ENCODE data around the gene ZFP30. TPM values are rescaled to one million over a fixed set of nuclear protein-coding genes. Genes with fewer than 3 reads are reported as not detected.
A peak's percentile ranks its signal among the peaks of the same experiment; 100 is the strongest.
"Not testable (repeated sequence)": the region's sequence is repeated elsewhere in the genome, so short reads cannot be mapped to it uniquely, and the experiment has no call there.

ZFP30 gene
- 15.6 TPM for polyA plus RNA-seq (2013, experiment 1 of 4)
- polyA plus RNA-seq (2013, experiment 2 of 4), result 16.1 TPM
- polyA plus RNA-seq (2013, experiment 3 of 4), result 13.5 TPM
- polyA plus RNA-seq (2013, experiment 4 of 4), result 14.8 TPM

- Histone ChIP-seq H3K4me3 (ENCODE audit: insufficient read depth, low read depth, low read length) (peak within 1 kb of the TSS; percentile 86), H3K27me3 (ENCODE audit: control insufficient read depth, insufficient read depth, low read length, poor library complexity, severe bottlenecking) (peaks cover 9% of the 10 kb centered on the region), H3K9me3 (ENCODE audit: control insufficient read depth, low read length) (no peaks in the 10 kb centered on the region), H3K4me1 (ENCODE audit: control insufficient read depth, insufficient read depth, low read length) (peaks cover 5% of the 10 kb centered on the region), H3K27ac (ENCODE audit: insufficient read depth, low read depth, low read length, poor library complexity, severe bottlenecking) (peak within 1 kb of the TSS; percentile 68), H3K36me3 (ENCODE audit: control insufficient read depth, insufficient read depth, low read length) (no peaks in the 10 kb centered on the region)
- WGBS, 2 experiments, result 0 to 1% methylated on average over 34 of the region's 34 CpGs
Observed at GRCh38 chr19:37655301-37655688, at the start of gene ZFP30. Gene ZFP30 (minus strand): TSS chr19:37655465. CDS start chr19:37647822, 7,643 bp downstream.

GRCh38 chr19:37699057-37699456, 43.8 kb upstream of the ZFP30 start:
- Histone ChIP-seq H3K4me3 (ENCODE audit: insufficient read depth, low read depth, low read length) (no peak overlapping the region), H3K27me3 (ENCODE audit: control insufficient read depth, insufficient read depth, low read length, poor library complexity, severe bottlenecking) (no peaks in the 10 kb centered on the region), H3K4me1 (ENCODE audit: control insufficient read depth, insufficient read depth, low read length) (no peaks in the 10 kb centered on the region), H3K27ac (ENCODE audit: insufficient read depth, low read depth, low read length, poor library complexity, severe bottlenecking) (no peak overlapping the region), H3K9me3 (ENCODE audit: control insufficient read depth, low read length) (no peaks in the 10 kb centered on the region), H3K36me3 (ENCODE audit: control insufficient read depth, insufficient read depth, low read length) (peaks cover 22% of the 10 kb centered on the region)
- WGBS, 2 experiments, result 95 to 96% methylated on average over 5 of the region's 5 CpGs

GRCh38 chr19:37698216-37698615, 43.0 kb upstream of the ZFP30 start:
- Histone ChIP-seq H3K4me3 (ENCODE audit: insufficient read depth, low read depth, low read length) (no peak overlapping the region), H3K9me3 (ENCODE audit: control insufficient read depth, low read length) (no peaks in the 10 kb centered on the region), H3K27me3 (ENCODE audit: control insufficient read depth, insufficient read depth, low read length, poor library complexity, severe bottlenecking) (no peaks in the 10 kb centered on the region), H3K27ac (ENCODE audit: insufficient read depth, low read depth, low read length, poor library complexity, severe bottlenecking) (no peak overlapping the region), H3K36me3 (ENCODE audit: control insufficient read depth, insufficient read depth, low read length) (peaks cover 19% of the 10 kb centered on the region), H3K4me1 (ENCODE audit: control insufficient read depth, insufficient read depth, low read length) (no peaks in the 10 kb centered on the region)
- WGBS, 2 experiments, result 97 to 98% methylated on average over 6 of the region's 6 CpGs

- Histone ChIP-seq H3K4me3 (ENCODE audit: insufficient read depth, low read depth, low read length) (no peak overlapping the region), H3K4me1 (ENCODE audit: control insufficient read depth, insufficient read depth, low read length) (no peaks in the 10 kb centered on the region), H3K27ac (ENCODE audit: insufficient read depth, low read depth, low read length, poor library complexity, severe bottlenecking) (no peak overlapping the region), H3K36me3 (ENCODE audit: control insufficient read depth, insufficient read depth, low read length) (peaks cover 19% of the 10 kb centered on the region), H3K27me3 (ENCODE audit: control insufficient read depth, insufficient read depth, low read length, poor library complexity, severe bottlenecking) (no peaks in the 10 kb centered on the region), H3K9me3 (ENCODE audit: control insufficient read depth, low read length) (no peaks in the 10 kb centered on the region)
- 64 to 78% methylated on average over 3 of the region's 3 CpGs for WGBS, 2 experiments
Observed at GRCh38 chr19:37695144-37695899, 40.1 kb upstream of the ZFP30 start.

- no peak overlapping the region for H3K4me3 ChIP-seq (ENCODE audit: insufficient read depth, low read depth, low read length)
- no peaks in the 10 kb centered on the region for H3K9me3 ChIP-seq (ENCODE audit: control insufficient read depth, low read length)
- 86 to 88% methylated on average over 11 of the region's 11 CpGs for WGBS, 2 experiments
- H3K36me3 ChIP-seq (ENCODE audit: control insufficient read depth, insufficient read depth, low read length), result no peaks in the 10 kb centered on the region
- H3K4me1 ChIP-seq (ENCODE audit: control insufficient read depth, insufficient read depth, low read length), result no peaks in the 10 kb centered on the region
- H3K27ac ChIP-seq (ENCODE audit: insufficient read depth, low read depth, low read length, poor library complexity, severe bottlenecking), result no peak overlapping the region
- no peaks in the 10 kb centered on the region for H3K27me3 ChIP-seq (ENCODE audit: control insufficient read depth, insufficient read depth, low read length, poor library complexity, severe bottlenecking)
Observed at GRCh38 chr19:37692956-37693620, 37.8 kb upstream of the ZFP30 start.

- no peaks in the 10 kb centered on the region for H3K27me3 ChIP-seq (ENCODE audit: control insufficient read depth, insufficient read depth, low read length, poor library complexity, severe bottlenecking)
- H3K4me3 ChIP-seq (ENCODE audit: insufficient read depth, low read depth, low read length), result peak overlapping the region; percentile 63
- no peaks in the 10 kb centered on the region for H3K9me3 ChIP-seq (ENCODE audit: control insufficient read depth, low read length)
- H3K4me1 ChIP-seq (ENCODE audit: control insufficient read depth, insufficient read depth, low read length), result no peaks in the 10 kb centered on the region
- H3K36me3 ChIP-seq (ENCODE audit: control insufficient read depth, insufficient read depth, low read length), result no peaks in the 10 kb centered on the region
- H3K27ac ChIP-seq (ENCODE audit: insufficient read depth, low read depth, low read length, poor library complexity, severe bottlenecking), result peak overlapping the region; percentile 30
- WGBS, 2 experiments, result 2% methylated on average over 48 of the region's 48 CpGs
Observed at GRCh38 chr19:37691881-37692504, 36.7 kb upstream of the ZFP30 start.

GRCh38 chr19:37683520-37683919, 28.3 kb upstream of the ZFP30 start:
- no peak overlapping the region for H3K27ac ChIP-seq (ENCODE audit: insufficient read depth, low read depth, low read length, poor library complexity, severe bottlenecking)
- H3K36me3 ChIP-seq (ENCODE audit: control insufficient read depth, insufficient read depth, low read length), result peaks cover 15% of the 10 kb centered on the region
- no peaks in the 10 kb centered on the region for H3K27me3 ChIP-seq (ENCODE audit: control insufficient read depth, insufficient read depth, low read length, poor library complexity, severe bottlenecking)
- no peaks in the 10 kb centered on the region for H3K9me3 ChIP-seq (ENCODE audit: control insufficient read depth, low read length)
- WGBS, 2 experiments, result 90 to 97% methylated on average over 2 to 3 of the region's 3 CpGs
- H3K4me1 ChIP-seq (ENCODE audit: control insufficient read depth, insufficient read depth, low read length), result no peaks in the 10 kb centered on the region
- no peak overlapping the region for H3K4me3 ChIP-seq (ENCODE audit: insufficient read depth, low read depth, low read length)

GRCh38 chr19:37669450-37669914, 14.2 kb upstream of the ZFP30 start:
- Histone ChIP-seq H3K27ac (ENCODE audit: insufficient read depth, low read depth, low read length, poor library complexity, severe bottlenecking) (no peak overlapping the region), H3K27me3 (ENCODE audit: control insufficient read depth, insufficient read depth, low read length, poor library complexity, severe bottlenecking) (no peaks in the 10 kb centered on the region), H3K36me3 (ENCODE audit: control insufficient read depth, insufficient read depth, low read length) (no peaks in the 10 kb centered on the region), H3K9me3 (ENCODE audit: control insufficient read depth, low read length) (no peaks in the 10 kb centered on the region), H3K4me3 (ENCODE audit: insufficient read depth, low read depth, low read length) (no peak overlapping the region), H3K4me1 (ENCODE audit: control insufficient read depth, insufficient read depth, low read length) (no peaks in the 10 kb centered on the region)
- 90 to 92% methylated on average over 4 to 6 of the region's 6 CpGs for WGBS, 2 experiments

- not testable (repeated sequence) for H3K27ac ChIP-seq (ENCODE audit: insufficient read depth, low read depth, low read length, poor library complexity, severe bottlenecking)
- 86 to 92% methylated on average over 7 to 8 of the region's 8 CpGs for WGBS, 2 experiments
Observed at GRCh38 chr19:37657157-37657556, 1.9 kb upstream of the ZFP30 start.

More at GRCh38 chr19:37657157-37657556, 1.9 kb upstream of the ZFP30 start:
- H3K9me3 ChIP-seq (ENCODE audit: control insufficient read depth, low read length); H3K4me3 ChIP-seq (ENCODE audit: insufficient read depth, low read depth, low read length); H3K36me3 ChIP-seq (ENCODE audit: control insufficient read depth, insufficient read depth, low read length); H3K4me1 ChIP-seq (ENCODE audit: control insufficient read depth, insufficient read depth, low read length); H3K27me3 ChIP-seq (ENCODE audit: control insufficient read depth, insufficient read depth, low read length, poor library complexity, severe bottlenecking): not testable (repeated sequence)

Data from ectodermal cell (in vitro differentiated cells).